COLO829 (cell line): ENCODE data around the gene HSP90AB1.

Experiments used
- DNase-seq: peaks from one replicate; pipeline ENCODE4 v3.0.0; 2012; ENCODE audit warnings: low spot score

Gene HSP90AB1

GRCh38 chr6:44289726-44290260 lies 42.9 kb downstream of the HSP90AB1 start:
- no peak for DNase-seq

- DNase-seq = no peak
These were observed 44.9 kb downstream of the HSP90AB1 start for GRCh38 chr6:44291841-44292240.

GRCh38 chr6:44292661-44293365 lies 45.9 kb downstream of the HSP90AB1 start:
- DNase-seq = no peak

DNA sequence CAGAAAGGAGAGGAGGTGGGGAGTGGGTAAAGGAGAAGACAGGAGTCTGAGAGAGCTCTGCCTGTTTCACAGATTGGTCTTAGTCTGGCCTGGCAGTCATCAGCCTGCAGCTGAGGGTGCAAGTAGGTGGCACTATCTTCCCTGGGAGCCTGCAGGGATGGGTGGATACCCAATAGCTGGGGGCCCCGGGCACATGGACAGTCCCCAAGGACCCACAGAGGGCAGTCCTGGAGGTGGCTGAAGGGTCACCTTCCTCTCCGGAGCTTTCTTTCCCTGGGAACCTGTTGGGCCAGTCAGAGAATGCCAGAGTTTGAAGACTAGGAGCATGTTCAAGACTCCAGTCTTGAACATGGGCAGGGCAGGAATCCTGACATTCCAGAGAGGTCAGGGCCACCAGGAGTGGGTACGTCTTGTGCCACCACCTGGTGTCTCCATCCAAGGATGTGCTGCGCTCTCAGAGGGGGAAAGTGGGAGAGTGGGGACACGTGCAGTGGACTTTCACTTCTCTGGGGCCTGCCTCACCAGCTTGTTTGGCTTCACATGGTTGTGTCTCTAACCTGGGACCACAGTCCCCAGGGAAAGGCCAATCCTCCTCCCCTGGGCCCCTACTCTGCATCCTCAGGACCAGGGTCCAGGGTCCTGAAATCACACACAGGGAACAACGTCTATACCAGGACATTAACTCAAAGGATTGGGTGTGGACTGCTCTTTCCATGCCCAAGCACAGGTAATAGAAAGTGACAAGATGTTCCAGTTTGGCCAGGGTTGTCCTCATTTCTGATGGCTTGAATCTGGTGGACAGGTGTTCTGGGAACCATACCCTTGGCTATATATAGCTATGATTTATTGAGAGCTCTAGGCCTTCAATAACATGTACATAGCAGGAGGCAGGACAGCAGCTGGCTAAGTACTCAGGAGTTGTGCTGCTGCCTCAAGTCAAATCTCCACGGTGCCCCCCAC lies 48.2 kb downstream of the HSP90AB1 start:
- no peak for DNase-seq

GRCh38 chr6:44297063-44298038 lies 50.5 kb downstream of the HSP90AB1 start:
- DNase-seq = no peak

GRCh38 chr6:44298055-44298803 lies 51.3 kb downstream of the HSP90AB1 start:
- DNase-seq = no peak

DNA sequence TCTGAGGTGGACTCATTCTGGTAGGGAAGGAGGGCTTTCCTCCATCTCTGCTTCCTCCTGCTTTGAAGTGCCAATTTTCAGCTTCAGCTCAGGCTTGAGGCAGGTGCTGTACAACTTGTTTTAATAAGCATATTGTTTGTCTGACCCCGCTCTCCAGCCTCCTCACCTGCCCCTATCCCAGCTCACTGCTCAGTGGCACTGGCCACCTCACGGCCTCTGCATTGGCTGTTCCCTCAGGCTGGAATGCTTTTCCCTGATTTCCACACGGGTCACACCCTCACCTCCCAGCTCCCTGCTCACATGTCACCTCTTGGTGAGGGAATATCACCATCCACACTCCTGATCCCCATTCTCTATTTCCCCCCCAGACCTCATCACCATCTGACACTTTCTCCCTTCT lies 52.0 kb downstream of the HSP90AB1 start:
- DNase-seq = no peak

- DNase-seq = no peak
These were observed 53.5 kb downstream of the HSP90AB1 start for GRCh38 chr6:44300292-44300823.

DNA sequence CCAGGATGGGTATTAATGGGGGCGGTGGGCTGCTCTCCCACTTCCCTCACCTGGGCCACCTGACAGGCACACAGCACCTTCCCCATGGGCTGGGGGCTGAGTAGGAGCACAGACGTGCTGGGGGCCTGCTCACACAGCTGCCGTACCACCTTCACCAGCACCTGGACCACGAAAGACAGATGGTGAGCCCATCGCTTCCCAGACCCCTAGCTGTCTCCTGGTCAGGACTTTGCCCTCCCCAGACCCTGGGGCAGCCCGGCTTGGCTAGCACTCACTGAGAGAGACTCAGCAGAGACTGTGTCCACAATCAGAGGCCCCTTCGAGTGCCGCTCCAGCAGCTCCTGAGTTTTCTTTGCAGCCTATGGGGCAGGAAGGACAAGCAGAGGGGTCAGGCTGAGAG lies 54.2 kb downstream of the HSP90AB1 start:
- DNase-seq = no peak

GRCh38 chr6:44301782-44302564 lies 55.1 kb downstream of the HSP90AB1 start:
- DNase-seq = no peak

GRCh38 chr6:44302856-44303255 lies 56.0 kb downstream of the HSP90AB1 start:
- DNase-seq = no peak
